ENCODE data around the gene NUDT12.
A peak's percentile ranks its signal among the peaks of the same experiment; 100 is the strongest.

The NUDT12 gene

GRCh38 chr5:103562453-103563157, at the start of gene NUDT12:
TSS of gene NUDT12 (minus strand) at chr5:103562789. CDS start at chr5:103560248, 2,541 bp downstream.
- DNase-seq = peak; percentile 0 to 10 (median 6)

- no peak for DNase-seq
Observed at GRCh38 chr5:103607346-103607745, 44.8 kb upstream of the NUDT12 start.

GRCh38 chr5:103605277-103605676, 42.7 kb upstream of the NUDT12 start:
- DNase-seq = no peak

DNA sequence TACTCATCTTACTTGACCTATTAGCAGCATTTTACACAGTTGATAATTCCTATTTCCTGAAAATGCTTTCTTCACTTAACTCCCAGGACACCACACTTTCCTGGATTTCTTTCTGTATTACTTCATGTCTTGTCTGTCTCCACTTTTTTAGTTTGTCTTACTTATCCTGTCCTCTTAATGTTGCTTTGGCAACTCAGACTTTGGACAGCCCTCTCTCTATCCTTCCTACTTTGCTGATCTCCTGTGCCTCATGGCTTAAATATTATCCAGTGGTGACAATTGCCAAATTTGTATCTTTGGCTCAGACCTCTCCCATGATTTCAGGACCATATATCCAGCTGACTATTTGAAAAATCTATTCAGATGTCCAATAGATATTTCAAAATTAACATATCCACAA, 39.8 kb upstream of the NUDT12 start:
- DNase-seq = no peak

DNA sequence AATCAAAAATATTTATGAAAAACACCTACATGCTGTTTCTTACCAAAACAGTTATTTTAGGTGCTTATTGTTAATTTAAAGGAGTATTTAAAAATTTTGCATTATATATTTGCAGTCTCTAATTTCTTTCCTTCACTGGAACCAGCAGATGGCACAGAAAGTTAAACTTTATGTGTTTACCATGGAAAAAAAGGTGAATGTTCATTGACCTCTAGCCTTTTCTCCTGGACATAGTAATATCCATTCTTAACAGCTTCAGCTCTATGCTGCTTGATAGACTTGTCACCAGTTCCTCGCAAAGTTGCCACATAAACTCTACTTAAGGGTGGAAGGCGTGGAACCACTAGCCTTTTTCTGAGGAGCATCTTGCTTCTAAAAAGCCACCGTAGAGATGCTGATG, 38.7 kb upstream of the NUDT12 start:
- DNase-seq = no peak

DNA sequence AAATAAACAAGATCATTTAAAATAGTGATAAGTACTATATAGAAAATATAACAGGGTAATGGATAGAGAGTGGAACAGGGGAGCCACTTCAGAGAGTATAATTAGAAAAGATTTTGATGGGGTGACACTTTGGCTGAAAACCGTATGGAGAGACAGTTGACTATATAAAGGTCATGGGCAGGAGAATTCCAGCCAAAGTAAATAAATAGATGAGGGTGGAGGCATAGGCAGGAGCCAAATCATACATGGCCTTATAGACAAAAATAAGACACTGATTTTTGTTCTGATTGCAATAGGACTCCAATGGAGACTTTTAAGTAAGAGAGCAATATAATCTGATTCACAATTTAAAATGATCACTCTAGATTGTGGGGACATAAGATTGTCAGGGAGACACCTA, 37.5 kb upstream of the NUDT12 start:
- no peak for DNase-seq

DNA sequence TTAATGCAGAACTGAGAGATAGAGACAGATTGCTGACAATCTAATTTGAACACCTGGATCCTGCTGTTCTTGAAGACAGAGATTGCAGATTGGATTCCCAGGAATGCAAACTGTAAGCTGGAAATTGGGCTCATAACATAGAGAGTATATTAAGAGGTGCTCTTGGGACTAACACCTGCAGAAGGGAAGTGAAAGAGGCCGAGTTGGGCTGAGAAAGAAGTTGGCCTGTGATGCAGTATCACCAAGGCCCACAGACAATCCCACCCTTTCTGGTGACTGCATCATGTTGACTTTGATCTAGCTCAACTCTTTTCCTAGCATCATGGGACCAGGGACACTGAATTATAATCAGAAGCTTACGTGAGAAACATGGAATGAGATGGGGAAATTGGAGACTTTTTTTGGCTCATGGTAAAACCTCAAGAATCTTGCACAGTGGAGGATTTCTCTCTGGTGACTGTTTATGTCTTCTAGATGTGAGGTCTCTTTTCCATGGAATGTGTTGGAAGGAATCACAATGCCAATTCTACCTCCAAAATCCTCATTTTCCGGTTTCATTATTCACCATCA, 36.5 kb upstream of the NUDT12 start:
- DNase-seq = no peak

GRCh38 chr5:103590221-103590620, 27.6 kb upstream of the NUDT12 start:
- DNase-seq = no peak

- DNase-seq = no peak
Observed at GRCh38 chr5:103589776-103590175, 27.2 kb upstream of the NUDT12 start.

- no peak for DNase-seq
Observed at GRCh38 chr5:103589357-103589756, 26.8 kb upstream of the NUDT12 start.

GRCh38 chr5:103587185-103587748, 24.7 kb upstream of the NUDT12 start:
- DNase-seq = no peak

- DNase-seq = no peak
Observed at GRCh38 chr5:103582364-103582763, 19.8 kb upstream of the NUDT12 start.

DNA sequence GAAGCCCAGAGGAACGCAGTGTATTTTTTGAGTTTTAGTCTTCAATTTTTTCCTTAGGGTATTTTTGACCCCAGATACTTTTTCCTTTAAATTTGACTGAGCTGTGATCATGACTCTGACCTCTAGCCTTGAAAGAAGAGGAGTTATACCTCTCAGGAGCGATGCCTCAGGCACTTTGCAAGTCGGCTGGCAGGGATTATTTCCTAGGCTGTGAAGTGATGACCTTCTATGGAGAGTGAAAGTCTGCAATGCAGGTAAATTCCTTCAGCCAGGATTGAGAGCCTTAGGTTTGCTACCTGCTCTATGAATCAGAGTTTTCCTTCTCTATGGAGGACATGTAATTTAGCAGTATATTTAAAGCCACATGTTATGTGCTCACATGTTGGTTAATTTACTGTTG, 10.8 kb upstream of the NUDT12 start:
- no peak for DNase-seq

- no peak for DNase-seq
Observed at GRCh38 chr5:103572454-103572853, 9.9 kb upstream of the NUDT12 start.

DNA sequence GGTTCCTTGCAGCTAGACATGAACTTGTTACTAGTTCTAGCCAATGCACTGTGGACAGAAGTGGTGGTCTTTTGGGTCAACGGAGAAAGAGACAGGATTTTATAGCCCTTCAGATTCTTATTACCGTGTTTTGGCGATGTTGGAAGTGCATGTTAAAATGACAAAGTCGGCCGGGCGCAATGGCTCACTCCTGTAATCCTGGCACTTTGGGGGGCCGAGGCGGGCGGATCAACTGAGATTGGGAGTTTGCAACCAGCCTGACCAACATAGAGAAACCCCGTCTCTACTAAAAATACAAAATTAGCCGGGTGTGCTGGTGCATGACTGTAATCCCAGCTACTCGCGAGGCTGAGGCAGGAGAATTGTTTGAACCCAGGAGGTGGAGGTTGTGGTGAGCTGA, 9.1 kb upstream of the NUDT12 start:
- no peak for DNase-seq

- DNase-seq = no peak
Observed at GRCh38 chr5:103569313-103570060, 6.9 kb upstream of the NUDT12 start.

- no peak for DNase-seq
Observed at GRCh38 chr5:103565719-103566118, 3.1 kb upstream of the NUDT12 start.

DNA sequence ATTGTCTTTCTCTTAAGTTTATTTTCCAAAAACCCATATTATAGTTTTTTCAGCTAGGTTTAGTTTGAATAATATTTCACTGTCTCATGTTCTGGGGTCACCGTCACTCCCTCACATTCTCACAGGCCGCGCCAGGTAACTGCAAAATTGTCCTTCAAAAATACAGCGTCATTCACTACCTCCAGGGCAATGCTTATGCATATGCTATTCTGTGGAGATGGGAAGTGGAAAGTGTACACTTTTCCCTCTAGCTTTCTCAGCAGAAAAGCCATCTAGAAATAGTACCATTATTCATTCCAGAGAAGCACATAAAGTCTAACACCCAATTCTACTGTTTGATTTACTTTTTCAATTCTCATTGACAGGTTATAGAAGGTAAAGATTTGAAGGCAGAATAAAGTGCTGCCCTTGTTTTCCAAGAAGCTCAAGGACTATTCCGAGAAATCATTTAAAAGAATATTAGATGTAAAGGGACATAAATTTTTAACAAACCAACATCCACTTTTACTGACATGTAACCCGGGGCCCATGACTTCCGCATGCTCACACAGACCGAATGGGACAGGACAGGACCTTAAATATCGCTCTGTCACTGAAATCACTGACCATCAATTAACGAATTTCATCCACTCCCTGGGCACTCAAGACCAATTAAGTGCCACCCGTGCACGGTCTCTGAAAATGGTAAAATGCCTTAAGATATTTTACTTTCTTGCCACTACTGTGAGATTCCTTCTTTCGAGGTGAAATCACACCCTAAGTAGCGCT, 720 bp downstream of the NUDT12 start:
- DNase-seq = no peak

GRCh38 chr5:103560826-103561225, 1.8 kb downstream of the NUDT12 start:
- no peak for DNase-seq

DNA sequence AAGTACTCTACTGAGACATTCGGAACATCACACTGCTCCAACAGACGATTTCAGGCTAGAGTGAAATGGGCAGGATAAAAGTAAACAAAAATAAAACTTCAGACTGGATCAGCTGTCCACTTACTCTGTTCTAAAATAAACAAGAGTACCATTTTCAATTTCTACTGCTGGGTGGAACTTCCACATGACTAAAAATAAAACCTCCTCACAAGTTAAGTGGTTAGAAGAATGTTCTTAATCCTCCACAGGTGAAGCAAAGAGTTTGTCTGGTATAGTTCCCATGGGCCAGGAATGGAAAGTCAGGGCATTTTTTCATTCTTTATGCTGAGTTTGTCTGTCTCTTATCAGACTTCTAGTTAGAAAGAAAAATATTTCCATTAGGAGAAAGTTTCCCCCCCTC, 15.7 kb downstream of the NUDT12 start:
- no peak for DNase-seq

DNA sequence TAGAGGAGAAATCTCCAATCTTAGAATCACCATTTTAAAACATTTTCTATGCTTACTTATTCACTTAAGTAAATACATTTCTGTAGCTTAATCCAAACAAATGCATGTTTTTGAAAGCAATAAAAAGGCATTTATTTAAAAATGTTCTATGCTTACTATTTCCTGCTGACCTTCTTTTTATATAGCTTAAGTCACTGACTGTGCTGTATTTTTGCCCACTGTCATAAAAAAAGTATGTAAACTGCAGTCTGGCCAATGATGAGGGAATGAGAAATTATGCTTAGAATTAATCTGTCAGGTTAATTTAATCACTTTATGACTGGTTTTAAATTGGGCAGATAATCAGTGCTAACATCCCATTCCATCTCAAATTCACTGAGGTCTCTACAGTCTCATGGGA, 20.1 kb downstream of the NUDT12 start:
- no peak for DNase-seq

DNA sequence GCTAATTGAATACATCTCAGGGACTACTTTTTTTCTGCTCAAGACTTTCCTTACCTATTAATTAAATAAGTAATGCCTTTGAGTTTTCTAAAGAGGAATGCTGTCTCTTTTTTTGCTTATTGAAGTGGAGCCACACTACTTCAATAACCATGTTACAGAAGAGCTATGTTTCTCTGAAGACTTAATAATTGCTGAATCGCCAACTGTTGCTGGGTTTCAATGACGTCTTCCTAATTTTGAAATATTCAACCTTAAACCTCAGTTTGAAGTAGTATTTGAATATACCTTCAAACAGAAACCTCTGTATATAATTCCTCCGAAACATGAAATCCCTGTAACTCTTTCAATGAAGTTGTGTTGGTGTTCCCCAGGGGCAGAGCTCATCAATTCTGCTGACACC, 21.0 kb downstream of the NUDT12 start:
- DNase-seq = no peak

DNA sequence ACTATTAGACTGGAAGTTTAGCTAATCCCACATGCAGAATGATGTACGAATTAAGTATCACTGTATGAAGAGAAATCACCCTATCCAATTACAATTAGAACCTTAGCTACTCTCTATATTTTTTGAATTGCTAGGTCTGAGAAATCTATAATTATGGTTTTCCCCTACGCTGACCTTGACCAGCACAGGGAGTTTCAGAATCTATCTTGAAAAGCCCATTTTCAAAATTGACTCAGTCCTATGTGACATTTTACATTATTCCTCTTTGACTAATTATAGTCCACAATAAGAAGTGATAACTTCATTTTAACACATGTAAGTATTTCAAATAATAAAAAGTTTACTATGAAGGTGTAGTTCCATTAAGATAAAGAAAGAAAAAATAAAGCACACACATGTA, 21.5 kb downstream of the NUDT12 start:
- DNase-seq = no peak

Measured in activated CD4-positive, CD25-positive, alpha-beta regulatory T cell (primary cell).